H9 (cell line): Measurements from ENCODE around the gene LRRFIP2. TPM values are rescaled to one million over a fixed set of nuclear protein-coding genes. Genes with fewer than 3 reads are reported as not detected.

Source experiments
- DNase-seq: peaks from one replicate; pipeline ENCODE4 v3.0.0-alpha.2; 2017
- H2AFZ ChIP-seq: one replicate; pipeline ENCODE4 v1.6.1; 2013; ENCODE audit warnings: mild to moderate bottlenecking, low read length, control low read depth, moderate library complexity
- H2AK5ac ChIP-seq: 2 replicates; pipeline ENCODE4 v1.6.1; 2013; ENCODE audit warnings: low read length, control low read depth, mixed read lengths; ENCODE audit not compliant: insufficient read length
- H2BK120ac ChIP-seq: one replicate; pipeline ENCODE4 v1.6.1; 2013; ENCODE audit warnings: low read depth, mild to moderate bottlenecking, low read length, control low read depth, inconsistent platforms; ENCODE audit not compliant: poor library complexity, severe bottlenecking
- H2BK12ac ChIP-seq: 2 replicates; pipeline ENCODE4 v1.6.1; 2013; ENCODE audit warnings: low read length, control low read depth, mixed read lengths, low read depth; ENCODE audit not compliant: insufficient read length
- H2BK15ac ChIP-seq: 2 replicates; pipeline ENCODE4 v1.6.1; 2013; ENCODE audit warnings: low read depth, low read length, control low read depth
- H2BK20ac ChIP-seq: one replicate; pipeline ENCODE4 v1.6.1; 2013; ENCODE audit warnings: low read depth, mild to moderate bottlenecking, low read length, control low read depth, inconsistent platforms; ENCODE audit not compliant: poor library complexity, severe bottlenecking
- H2BK5ac ChIP-seq: 2 replicates; pipeline ENCODE4 v1.6.1; 2013; ENCODE audit warnings: low read length, control low read depth, mixed read lengths; ENCODE audit not compliant: insufficient read length
- H3K14ac ChIP-seq: 2 replicates; pipeline ENCODE4 v1.6.1; 2013; ENCODE audit warnings: low read length, control low read depth; ENCODE audit not compliant: insufficient read depth
- H3K18ac ChIP-seq: 2 replicates; pipeline ENCODE4 v1.6.1; 2013; ENCODE audit warnings: low read depth, mild to moderate bottlenecking, mixed read lengths, low read length, control low read depth; ENCODE audit not compliant: insufficient read length
- H3K23ac ChIP-seq: 2 replicates; pipeline ENCODE4 v1.6.1; 2013; ENCODE audit warnings: low read length, control low read depth, mixed read lengths, low read depth; ENCODE audit not compliant: insufficient read length
- H3K23me2 ChIP-seq: 2 replicates; pipeline ENCODE4 v1.6.1; 2013; ENCODE audit warnings: low read depth, mild to moderate bottlenecking, mixed read lengths, low read length, control low read depth; ENCODE audit not compliant: insufficient read length, poor library complexity, severe bottlenecking
- H3K27ac ChIP-seq: 2 replicates; pipeline ENCODE4 v1.5.1; 2013; ENCODE audit warnings: low read length, control low read depth, mixed read lengths, low read depth; ENCODE audit not compliant: insufficient read length
- H3K27me3 ChIP-seq: 2 replicates; pipeline ENCODE4 v1.6.1; 2013; ENCODE audit warnings: low read length, control low read depth, inconsistent platforms; ENCODE audit not compliant: insufficient read depth
- H3K4ac ChIP-seq: 2 replicates; pipeline ENCODE4 v1.6.1; 2013; ENCODE audit warnings: low read depth, mild to moderate bottlenecking, control low read depth, inconsistent platforms, low read length, moderate library complexity
- H3K4me1 ChIP-seq: 2 replicates; pipeline ENCODE4 v1.6.1; 2013; ENCODE audit warnings: low read length, control low read depth, inconsistent platforms; ENCODE audit not compliant: insufficient read depth
- H3K4me2 ChIP-seq: 2 replicates; pipeline ENCODE4 v1.6.1; 2013; ENCODE audit warnings: low read length, control low read depth, mixed read lengths; ENCODE audit not compliant: insufficient read length, insufficient read depth
- H3K56ac ChIP-seq: 2 replicates; pipeline ENCODE4 v1.6.1; 2013; ENCODE audit warnings: low read depth, mild to moderate bottlenecking, mixed read lengths, low read length, control low read depth; ENCODE audit not compliant: insufficient read length
- H3K79me1 ChIP-seq: 2 replicates; pipeline ENCODE4 v1.6.1; 2013; ENCODE audit warnings: low read depth, mild to moderate bottlenecking, moderate library complexity, low read length, control low read depth, inconsistent platforms; ENCODE audit not compliant: insufficient read depth, poor library complexity, severe bottlenecking
- H3K79me2 ChIP-seq: 2 replicates; pipeline ENCODE4 v1.6.1; 2013; ENCODE audit warnings: low read length, control low read depth, inconsistent platforms; ENCODE audit not compliant: insufficient read depth
- H3K9ac ChIP-seq: 2 replicates; pipeline ENCODE4 v1.6.1; 2013; ENCODE audit warnings: low read length, control low read depth, mixed read lengths; ENCODE audit not compliant: insufficient read length; ENCODE audit errors: extremely low read depth
- H3K9me3 ChIP-seq: one replicate; pipeline ENCODE4 v1.6.1; 2013; ENCODE audit warnings: low read depth, low read length, inconsistent platforms; ENCODE audit not compliant: control insufficient read depth
- H3T11ph ChIP-seq: one replicate; pipeline ENCODE4 v1.6.1; 2013; ENCODE audit warnings: mild to moderate bottlenecking, low read length, control low read depth, inconsistent platforms
- H4K20me1 ChIP-seq: one replicate; pipeline ENCODE4 v1.6.1; 2013; ENCODE audit not compliant: control insufficient read depth, insufficient read length, insufficient read depth
- H4K5ac ChIP-seq: 2 replicates; pipeline ENCODE4 v1.6.1; 2013; ENCODE audit warnings: low read depth, mild to moderate bottlenecking, mixed read lengths, low read length, control low read depth; ENCODE audit not compliant: insufficient read length
- H4K8ac ChIP-seq: replicated peaks from 2 replicates; pipeline ENCODE4 v1.6.1; 2013; ENCODE audit warnings: low read length, control low read depth, mixed read lengths, low read depth; ENCODE audit not compliant: insufficient read length
- H4K91ac ChIP-seq: 2 replicates; pipeline ENCODE4 v1.6.1; 2013; ENCODE audit warnings: low read depth, mild to moderate bottlenecking, moderate library complexity, mixed read lengths, low read length, control low read depth; ENCODE audit not compliant: insufficient read length
- H3K27ac Mint-ChIP-seq, 3 experiments: 2 replicates in 2 of 3; 3 replicates in 1 of 3; pipeline ENCODE4 v1.8.0; 2020 to 2021; ENCODE audit warnings: mixed read lengths in 3 of 3, mild to moderate bottlenecking in 1 of 3, moderate library complexity in 1 of 3
- H3K27me3 Mint-ChIP-seq: 2 replicates; pipeline ENCODE4 v1.8.0; 2021; ENCODE audit warnings: low read depth, mild to moderate bottlenecking, moderate library complexity, mixed read lengths
- H3K36me3 Mint-ChIP-seq, 3 experiments: 2 replicates in 2 of 3; 3 replicates in 1 of 3; pipeline ENCODE4 v1.8.0; 2020 to 2021; ENCODE audit warnings: low read depth in 3 of 3, mixed read lengths in 3 of 3; ENCODE audit not compliant: insufficient read depth in 1 of 3
- H3K4me1 Mint-ChIP-seq, 2 experiments: 2 replicates each; pipeline ENCODE4 v1.8.0; 2020; ENCODE audit warnings: mixed read lengths in 2 of 2
- H3K4me3 Mint-ChIP-seq, 2 experiments: 2 replicates in 1 of 2; 3 replicates in 1 of 2; pipeline ENCODE4 v1.8.0; 2020 to 2021; ENCODE audit warnings: mild to moderate bottlenecking in 2 of 2, mixed read lengths in 2 of 2, moderate library complexity in 1 of 2
- H3K9me3 Mint-ChIP-seq, 2 experiments: 2 replicates in 1 of 2; 3 replicates in 1 of 2; pipeline ENCODE4 v1.8.0; 2020; ENCODE audit warnings: mild to moderate bottlenecking in 2 of 2, mixed read lengths in 2 of 2, moderate library complexity in 1 of 2
- CTCF ChIP-seq: fragments of 200-600 bp; sonication (generic); conservative IDR thresholded peaks from 3 replicates; pipeline ENCODE4 v1.8.0; 2021; ENCODE audit warnings: antibody characterized with exemption, mild to moderate bottlenecking
- WGBS: extraction: QIAGEN DNeasy Blood & Tissue Kit; methylation state at CpG from one replicate; pipeline ENCODE4 v1.1.7; 2013; ENCODE audit warnings: missing lambda C conversion rate, low lambda C conversion rate, mixed read lengths; ENCODE audit not compliant: insufficient read length; ENCODE audit errors: extremely low coverage; 5-methylcytosine and 5-hydroxymethylcytosine counted together
- total RNA-seq: library from RNA; stranded (reverse); gene quantifications from 2 replicates; pipeline ENCODE4 v1.2.1, GENCODE V29; 2021

LRRFIP2 gene
- total RNA-seq, 1 experiment from 2014 or later: 30.7 TPM

DNA sequence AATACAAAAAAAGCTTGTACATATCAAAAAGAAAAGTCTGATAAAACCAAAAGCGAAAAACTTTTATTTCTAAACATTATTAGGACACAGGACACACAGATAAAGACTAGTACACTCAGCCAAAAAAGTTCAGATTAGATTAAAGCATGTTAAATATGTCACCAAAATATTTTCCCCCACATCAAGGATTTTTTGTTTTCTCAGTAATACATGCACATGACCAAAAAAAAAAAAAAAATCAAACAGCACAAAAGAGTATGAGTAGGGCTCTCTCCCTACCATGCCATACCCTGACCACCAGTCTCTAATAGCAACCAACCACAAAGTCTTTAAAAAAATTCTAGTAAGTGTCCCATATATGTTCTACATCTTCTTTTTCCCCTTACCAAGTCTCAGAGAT is 77.4 kb downstream of the LRRFIP2 start:
- TF ChIP-seq CTCF: no peak
- Histone ChIP-seq H3K79me2 (no peaks in the 10 kb centered on the region), H2BK5ac (no peak overlapping the region), H4K91ac (no peak overlapping the region), H2BK12ac (no peak overlapping the region), H2AFZ (no peak overlapping the region), H3K9me3 (no peaks in the 10 kb centered on the region), H3K27me3 (no peaks in the 10 kb centered on the region), H3K4me1 (no peaks in the 10 kb centered on the region), H4K5ac (no peak overlapping the region), H3K23me2 (no peaks in the 10 kb centered on the region), H3K79me1 (no peaks in the 10 kb centered on the region), H3K14ac (no peak overlapping the region), H3K4me2 (no peak overlapping the region), H2BK20ac (no peak overlapping the region), H2BK120ac (no peak overlapping the region), H3K56ac (no peak overlapping the region), H3K9ac (no peak overlapping the region), H3K27ac (no peak overlapping the region), H3K18ac (no peak overlapping the region), H2AK5ac (no peak overlapping the region), H2BK15ac (no peak overlapping the region), H3K23ac (no peak overlapping the region), H3K4ac (no peak overlapping the region), H4K8ac (no peak overlapping the region), H4K20me1 (no peaks in the 10 kb centered on the region), H3T11ph (no peak overlapping the region)
- Mint-ChIP-seq H3K27me3 (no peaks in the 10 kb centered on the region), H3K4me1 (peaks cover 0 to 5% of the 10 kb centered on the region in 2 experiments; a peak in 2 of 4 replicates), H3K9me3 (no peaks in the 10 kb centered on the region), H3K27ac (peak overlapping the region in 1 of 3 experiments; percentile 86; a peak in 2 of 7 replicates), H3K4me3 (no peak overlapping the region), H3K36me3 (peaks cover 0 to 6% (median 0%) of the 10 kb centered on the region in 3 experiments; a peak in 2 of 7 replicates)
- WGBS: no CpG with 5 or more reads among the region's 1 CpG
- DNase-seq: no peak
